NOMO-1 treated with DMSO at 0.1 percent for 48 hours (cell line): ENCODE results near the gene POLR2J.
"Not testable (repeated sequence)": the region's sequence is repeated elsewhere in the genome, so short reads cannot be mapped to it uniquely, and the experiment has no call there.

Experiments
- DNase-seq: peaks from one replicate; lab custom pipeline; 2025; ENCODE audit not compliant: unreplicated experiment; lab: John Stamatoyannopoulos, UW

POLR2J gene

GRCh38 chr7:102467581-102468477, 10.9 kb downstream of the POLR2J start:
- no peak for DNase-seq

- DNase-seq = no peak
Measured at GRCh38 chr7:102466097-102466496, 12.6 kb downstream of the POLR2J start.

GRCh38 chr7:102464577-102465280, 14.0 kb downstream of the POLR2J start, which contains the start of the genes ALKBH4 and LRWD1:
ALKBH4 (minus strand) TSS chr7:102464863; CDS start chr7:102464836, 27 bp downstream.
LRWD1 (plus strand) TSS chr7:102464984; CDS start chr7:102465081, 97 bp downstream.
- peak; percentile 71 for DNase-seq

GRCh38 chr7:102463841-102464576, 14.7 kb downstream of the POLR2J start:
- DNase-seq = no peak

GRCh38 chr7:102460467-102460866, 18.3 kb downstream of the POLR2J start:
- DNase-seq = no peak

- DNase-seq = no peak
Measured at GRCh38 chr7:102459221-102459844, 19.4 kb downstream of the POLR2J start.

- DNase-seq = no peak
Measured at GRCh38 chr7:102457352-102457924, 21.3 kb downstream of the POLR2J start.

- no peak for DNase-seq
Measured at GRCh38 chr7:102456327-102456726, 22.4 kb downstream of the POLR2J start.

GRCh38 chr7:102455596-102455995, 23.1 kb downstream of the POLR2J start:
- DNase-seq = no peak

- DNase-seq = not testable (repeated sequence)
Measured at GRCh38 chr7:102454932-102455331, 23.8 kb downstream of the POLR2J start.

GRCh38 chr7:102454468-102454867, 24.3 kb downstream of the POLR2J start:
- DNase-seq = no peak

GRCh38 chr7:102453319-102453718, 25.4 kb downstream of the POLR2J start:
- DNase-seq = no peak

GRCh38 chr7:102452451-102452850, 26.3 kb downstream of the POLR2J start:
- no peak for DNase-seq

GRCh38 chr7:102451371-102452054, 27.2 kb downstream of the POLR2J start:
- no peak for DNase-seq

GRCh38 chr7:102450242-102450641, 28.5 kb downstream of the POLR2J start:
- no peak for DNase-seq

- DNase-seq = no peak
Measured at GRCh38 chr7:102449136-102449535, 29.6 kb downstream of the POLR2J start.

GRCh38 chr7:102447311-102447710, 31.4 kb downstream of the POLR2J start:
- no peak for DNase-seq

- DNase-seq = no peak
Measured at GRCh38 chr7:102446387-102447156, 32.1 kb downstream of the POLR2J start.

- no peak for DNase-seq
Measured at GRCh38 chr7:102445674-102446071, 33.0 kb downstream of the POLR2J start.
